Astrocyte of the spinal cord (primary cell): ENCODE data around the gene SPATS2L.

Experiments
- DNase-seq: peaks from one replicate; pipeline ENCODE4 v3.0.0; 2011; ENCODE audit warnings: low read depth, low spot score
- H3K4me3 ChIP-seq: 2 replicates; pipeline ENCODE4 v1.5.1; 2011; ENCODE audit warnings: low read depth, mild to moderate bottlenecking, low read length, moderate library complexity
- CTCF ChIP-seq: IDR thresholded peaks from 2 replicates; pipeline ENCODE4 v1.5.1; 2012; ENCODE audit warnings: low read depth, mild to moderate bottlenecking, low read length, inconsistent platforms
- in situ Hi-C: cut with HindIII; loops from 2 replicates; pipeline ENCODE4 v1.10.0; 2017; ENCODE audit warnings: low sequenced_read_pairs

SPATS2L gene

GRCh38 chr2:200525551-200525881 lies 219.0 kb downstream of the SPATS2L start:
- no peak for TF ChIP-seq CTCF
- DNase-seq, result no peak
- peak overlapping the region; percentile 92 for H3K4me3 ChIP-seq
- in situ Hi-C loops, result no loop called here

- peak within 1 kb of the TSS; percentile 92 for H3K4me3 ChIP-seq
- DNase-seq, result peak; percentile 94
- in situ Hi-C loops, result no loop called here
- TF ChIP-seq CTCF, result no peak
Observed at GRCh38 chr2:200525882-200526651, 219.6 kb downstream of the SPATS2L start, which contains the start of gene SGO2. Gene SGO2, plus strand, starts transcription at chr2:200526207. Its CDS starts 6,769 bp downstream, at chr2:200532976.

- in situ Hi-C loops, result no loop called here
- DNase-seq, result no peak
- TF ChIP-seq CTCF, result no peak
Observed at GRCh38 chr2:200528228-200528627, 221.7 kb downstream of the SPATS2L start.

More at GRCh38 chr2:200528228-200528627, 221.7 kb downstream of the SPATS2L start:
- H3K4me3 ChIP-seq, result no peak overlapping the region
